Neutrophil (primary cell): ENCODE results near the gene ERG.

ENCODE experiments used
- H3K27ac ChIP-seq: fragments of 200-600 bp; sonication (generic); 2 replicates; pipeline ENCODE4 v1.5.1; 2016; ENCODE audit warnings: mild to moderate bottlenecking, moderate library complexity
- H3K27me3 ChIP-seq: fragments of 200-600 bp; sonication (generic); 2 replicates; pipeline ENCODE4 v1.6.0; 2016; ENCODE audit warnings: mild to moderate bottlenecking
- H3K36me3 ChIP-seq: fragments of 200-600 bp; sonication (generic); 2 replicates; pipeline ENCODE4 v1.5.1; 2017
- H3K4me1 ChIP-seq, 2 experiments: fragments of 200-600 bp in 1 of 2; sonication (generic) in 1 of 2; 1 replicate in 1 of 2; 2 replicates in 1 of 2; pipeline versions ENCODE4 v1.5.1 to v1.6.1; 2013 to 2016; ENCODE audit warnings: low read depth in 1 of 2, low read length in 1 of 2, mild to moderate bottlenecking in 1 of 2, moderate library complexity in 1 of 2; ENCODE audit not compliant: control insufficient read depth in 1 of 2, insufficient read depth in 1 of 2
- H3K4me3 ChIP-seq, 2 experiments: fragments of 200-600 bp in 1 of 2; sonication (generic) in 1 of 2; 1 replicate in 1 of 2; 2 replicates in 1 of 2; pipeline ENCODE4 v1.5.1; 2013 to 2016; ENCODE audit warnings: low read depth in 1 of 2, low read length in 1 of 2, mild to moderate bottlenecking in 1 of 2, moderate library complexity in 1 of 2
- H3K9me3 ChIP-seq: fragments of 200-600 bp; sonication (generic); 2 replicates; pipeline ENCODE4 v1.5.1; 2016
- CTCF ChIP-seq: fragments of 200-600 bp; sonication (generic); IDR thresholded peaks from 2 replicates; pipeline ENCODE4 v1.5.1; 2016; ENCODE audit warnings: antibody characterized with exemption

Gene ERG

GRCh38 chr21:38395581-38395980 is 102.7 kb downstream of the ERG start:
- Histone ChIP-seq H3K9me3 (no peaks in the 10 kb centered on the region), H3K4me3 (no peak overlapping the region), H3K4me1 (peaks cover 20 to 43% of the 10 kb centered on the region in 2 experiments), H3K27me3 (no peaks in the 10 kb centered on the region), H3K27ac (peak overlapping the region; percentile 41), H3K36me3 (peaks cover 21% of the 10 kb centered on the region)
- TF ChIP-seq CTCF, result no peak

GRCh38 chr21:38392661-38393060 is 105.6 kb downstream of the ERG start:
- no peak for TF ChIP-seq CTCF
- H3K27me3 ChIP-seq, result no peaks in the 10 kb centered on the region

GRCh38 chr21:38389896-38390295 is 108.4 kb downstream of the ERG start:
- H3K27me3 ChIP-seq, result no peaks in the 10 kb centered on the region
- no peak for TF ChIP-seq CTCF
- peaks cover 18% of the 10 kb centered on the region for H3K36me3 ChIP-seq

More at GRCh38 chr21:38392661-38393060, 105.6 kb downstream of the ERG start:
- H3K4me1 ChIP-seq, result peaks cover 33 to 46% of the 10 kb centered on the region in 2 experiments
- H3K4me3 ChIP-seq, result no peak overlapping the region
- H3K36me3 ChIP-seq, result peaks cover 19% of the 10 kb centered on the region
- H3K27ac ChIP-seq, result peak overlapping the region; percentile 51
- no peaks in the 10 kb centered on the region for H3K9me3 ChIP-seq

GRCh38 chr21:38389354-38389676 is 109.0 kb downstream of the ERG start:
- no peaks in the 10 kb centered on the region for H3K27me3 ChIP-seq
- peaks cover 57% of the 10 kb centered on the region in 2 experiments for H3K4me1 ChIP-seq
- no peak for TF ChIP-seq CTCF
- H3K9me3 ChIP-seq, result no peaks in the 10 kb centered on the region
- peak overlapping the region; percentile 77 for H3K27ac ChIP-seq
- peaks cover 18% of the 10 kb centered on the region for H3K36me3 ChIP-seq
- no peak overlapping the region for H3K4me3 ChIP-seq

More at GRCh38 chr21:38389896-38390295, 108.4 kb downstream of the ERG start:
- H3K9me3 ChIP-seq, result no peaks in the 10 kb centered on the region
- no peak overlapping the region for H3K4me3 ChIP-seq
- no peak overlapping the region for H3K27ac ChIP-seq
- peaks cover 51% of the 10 kb centered on the region in 2 experiments for H3K4me1 ChIP-seq

GRCh38 chr21:38388647-38389353 is 109.5 kb downstream of the ERG start:
- no peaks in the 10 kb centered on the region for H3K27me3 ChIP-seq
- peak overlapping the region; percentile 77 for H3K27ac ChIP-seq

More at GRCh38 chr21:38388647-38389353, 109.5 kb downstream of the ERG start:
- no peak for TF ChIP-seq CTCF
- Histone ChIP-seq H3K4me1 (peaks cover 62% of the 10 kb centered on the region in 2 experiments), H3K4me3 (no peak overlapping the region), H3K36me3 (peaks cover 18% of the 10 kb centered on the region), H3K9me3 (no peaks in the 10 kb centered on the region)
